ENCODE measurements around the gene MUC3A. TPM values are rescaled to one million over a fixed set of nuclear protein-coding genes. Genes with fewer than 3 reads are reported as not detected.
A peak's percentile ranks its signal among the peaks of the same experiment; 100 is the strongest.

The MUC3A gene, protein sequence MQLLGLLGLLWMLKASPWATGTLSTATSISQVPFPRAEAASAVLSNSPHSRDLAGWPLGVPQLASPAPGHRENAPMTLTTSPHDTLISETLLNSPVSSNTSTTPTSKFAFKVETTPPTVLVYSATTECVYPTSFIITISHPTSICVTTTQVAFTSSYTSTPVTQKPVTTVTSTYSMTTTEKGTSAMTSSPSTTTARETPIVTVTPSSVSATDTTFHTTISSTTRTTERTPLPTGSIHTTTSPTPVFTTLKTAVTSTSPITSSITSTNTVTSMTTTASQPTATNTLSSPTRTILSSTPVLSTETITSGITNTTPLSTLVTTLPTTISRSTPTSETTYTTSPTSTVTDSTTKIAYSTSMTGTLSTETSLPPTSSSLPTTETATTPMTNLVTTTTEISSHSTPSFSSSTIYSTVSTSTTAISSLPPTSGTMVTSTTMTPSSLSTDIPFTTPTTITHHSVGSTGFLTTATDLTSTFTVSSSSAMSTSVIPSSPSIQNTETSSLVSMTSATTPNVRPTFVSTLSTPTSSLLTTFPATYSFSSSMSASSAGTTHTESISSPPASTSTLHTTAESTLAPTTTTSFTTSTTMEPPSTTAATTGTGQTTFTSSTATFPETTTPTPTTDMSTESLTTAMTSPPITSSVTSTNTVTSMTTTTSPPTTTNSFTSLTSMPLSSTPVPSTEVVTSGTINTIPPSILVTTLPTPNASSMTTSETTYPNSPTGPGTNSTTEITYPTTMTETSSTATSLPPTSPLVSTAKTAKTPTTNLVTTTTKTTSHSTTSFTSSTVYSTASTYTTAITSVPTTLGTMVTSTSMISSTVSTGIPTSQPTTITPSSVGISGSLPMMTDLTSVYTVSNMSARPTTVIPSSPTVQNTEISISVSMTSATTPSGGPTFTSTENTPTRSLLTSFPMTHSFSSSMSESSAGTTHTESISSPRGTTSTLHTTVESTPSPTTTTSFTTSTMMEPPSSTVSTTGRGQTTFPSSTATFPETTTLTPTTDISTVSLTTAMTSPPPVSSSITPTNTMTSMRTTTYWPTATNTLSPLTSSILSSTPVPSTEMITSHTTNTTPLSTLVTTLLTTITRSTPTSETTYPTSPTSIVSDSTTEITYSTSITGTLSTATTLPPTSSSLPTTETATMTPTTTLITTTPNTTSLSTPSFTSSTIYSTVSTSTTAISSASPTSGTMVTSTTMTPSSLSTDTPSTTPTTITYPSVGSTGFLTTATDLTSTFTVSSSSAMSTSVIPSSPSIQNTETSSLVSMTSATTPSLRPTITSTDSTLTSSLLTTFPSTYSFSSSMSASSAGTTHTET (N-terminal part only)
- polyA plus RNA-seq (2013, experiment 1 of 2), result 75.9 TPM
- polyA plus RNA-seq (2013, experiment 2 of 2), result 72.9 TPM

DNA sequence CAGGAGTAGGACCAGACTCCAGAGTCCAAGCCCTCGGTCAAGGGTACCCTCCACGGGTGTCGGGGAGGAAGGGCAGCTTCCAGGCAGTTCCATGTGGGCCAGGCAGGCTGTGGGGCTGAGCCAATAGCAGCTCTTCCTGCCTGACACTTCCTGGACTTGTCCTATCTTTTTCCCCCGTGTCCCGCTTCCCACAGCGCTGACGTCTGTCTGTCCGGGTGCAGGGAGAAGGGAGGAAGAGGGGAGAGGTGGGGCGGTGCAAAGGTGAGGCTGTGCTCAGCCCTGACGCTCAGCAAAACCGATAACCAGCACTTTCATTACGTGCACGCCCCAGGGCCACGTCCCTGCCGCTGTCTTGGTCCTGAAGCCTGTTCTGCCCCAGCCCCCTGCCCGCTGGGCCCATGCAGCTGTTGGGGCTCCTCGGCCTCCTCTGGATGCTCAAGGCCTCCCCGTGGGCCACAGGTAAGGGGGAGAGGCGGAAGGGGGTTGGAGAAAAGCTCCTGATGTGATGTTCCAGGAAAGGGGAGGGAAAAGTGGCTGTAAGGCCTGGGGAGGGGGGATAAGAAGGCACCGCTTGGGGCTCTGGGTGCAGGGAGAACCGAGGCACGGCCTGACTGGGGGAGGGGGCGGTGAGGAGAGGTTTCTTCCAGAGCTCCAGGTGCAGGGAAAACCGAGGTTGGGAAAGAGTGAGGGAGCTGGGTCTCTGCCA, at the start of gene MUC3A:
Gene MUC3A (plus strand): TSS at position 308 of the 706 bp plus-strand sequence. CDS start 91 bp downstream, at position 399.
- Histone ChIP-seq H4K5ac (ENCODE audit: low read length) (no peak within 1 kb of the TSS), H2BK15ac (replicated peaks; ENCODE audit: low read depth) (no peak within 1 kb of the TSS), H3K79me1 (ENCODE audit: low read length) (no peaks in the 10 kb centered on the region), H2BK120ac (ENCODE audit: low read depth, low read length) (no peak within 1 kb of the TSS), H3K79me2 (ENCODE audit: control insufficient read depth, insufficient read depth, low read length) (no peaks in the 10 kb centered on the region), H2AK5ac (ENCODE audit: low read length) (peak within 1 kb of the TSS; percentile 63), H3K4me2 (ENCODE audit: low read length) (peak within 1 kb of the TSS; percentile 2), H3K4ac (ENCODE audit: low read depth, low read length) (peak within 1 kb of the TSS; percentile 47), H3K27me3 (ENCODE audit: insufficient read depth, low read length, poor library complexity) (no peaks in the 10 kb centered on the region), H3K18ac (ENCODE audit: low read length) (peak within 1 kb of the TSS; percentile 16), H3K56ac (ENCODE audit: low read length) (peak within 1 kb of the TSS; percentile 66), H4K8ac (ENCODE audit: low read depth, low read length) (no peak within 1 kb of the TSS), H3K4me3 (ENCODE audit: low read length) (no peak within 1 kb of the TSS), H3K23ac (ENCODE audit: low read length) (no peak within 1 kb of the TSS), H2BK5ac (ENCODE audit: low read length) (peak within 1 kb of the TSS; percentile 66), H3K9ac (ENCODE audit: low read length) (peak within 1 kb of the TSS; percentile 37), H3K4me1 (ENCODE audit: control insufficient read depth, low read depth, low read length) (peaks cover 10% of the 10 kb centered on the region), H3K36me3 (ENCODE audit: control insufficient read depth, insufficient read depth, low read length) (no peaks in the 10 kb centered on the region), H3K27ac (ENCODE audit: low read depth, low read length) (no peak within 1 kb of the TSS)
- WGBS (ENCODE audit: extremely low coverage, insufficient coverage, low lambda C conversion rate), result no CpG with 5 or more reads among the region's 24 CpGs
- DNase-seq, result peak; percentile 45

DNA sequence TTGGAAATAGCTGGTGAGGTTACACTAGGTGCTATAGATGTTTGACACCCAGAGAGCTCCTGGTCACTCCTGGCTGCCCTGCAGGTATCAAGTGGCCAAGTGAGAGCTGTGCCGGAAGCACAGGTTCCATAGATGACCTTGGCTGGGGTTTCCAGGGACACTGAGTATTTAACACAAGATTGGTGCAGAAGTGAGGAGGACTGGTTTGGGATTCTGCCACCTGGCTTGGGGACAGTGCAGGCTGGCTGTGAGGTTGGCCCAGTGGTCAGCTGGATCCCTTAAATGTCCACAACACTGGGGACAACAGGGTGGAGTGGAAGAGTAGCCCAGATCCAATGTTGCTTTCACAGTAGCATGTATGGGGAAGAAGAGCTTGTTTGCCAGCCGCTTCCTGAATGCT, 48.4 kb upstream of the MUC3A start:
- H3K27ac ChIP-seq (ENCODE audit: low read depth, low read length), result no peak overlapping the region
- no peak for DNase-seq
- no peaks in the 10 kb centered on the region for H3K79me1 ChIP-seq (ENCODE audit: low read length)
- H3K4me3 ChIP-seq (ENCODE audit: low read length), result no peak overlapping the region
- H3K36me3 ChIP-seq (ENCODE audit: control insufficient read depth, insufficient read depth, low read length), result no peaks in the 10 kb centered on the region
- no peak overlapping the region for H3K4me2 ChIP-seq (ENCODE audit: low read length)
- H3K79me2 ChIP-seq (ENCODE audit: control insufficient read depth, insufficient read depth, low read length), result no peaks in the 10 kb centered on the region
- H3K4ac ChIP-seq (ENCODE audit: low read depth, low read length), result no peak overlapping the region
- H4K5ac ChIP-seq (ENCODE audit: low read length), result no peak overlapping the region
- H3K18ac ChIP-seq (ENCODE audit: low read length), result no peak overlapping the region
- no peak overlapping the region for H3K56ac ChIP-seq (ENCODE audit: low read length)
- no CpG with 5 or more reads among the region's 2 CpGs for WGBS (ENCODE audit: extremely low coverage, insufficient coverage, low lambda C conversion rate)
- H3K27me3 ChIP-seq (ENCODE audit: insufficient read depth, low read length, poor library complexity), result no peaks in the 10 kb centered on the region
- H4K8ac ChIP-seq (ENCODE audit: low read depth, low read length), result no peak overlapping the region
- H3K4me1 ChIP-seq (ENCODE audit: control insufficient read depth, low read depth, low read length), result no peaks in the 10 kb centered on the region
- H2BK120ac ChIP-seq (ENCODE audit: low read depth, low read length), result no peak overlapping the region
- no peak overlapping the region for H2BK15ac ChIP-seq (replicated peaks; ENCODE audit: low read depth)
- H3K9ac ChIP-seq (ENCODE audit: low read length), result no peak overlapping the region
- H3K23ac ChIP-seq (ENCODE audit: low read length), result no peak overlapping the region
- no peak overlapping the region for H2AK5ac ChIP-seq (ENCODE audit: low read length)
- H2BK5ac ChIP-seq (ENCODE audit: low read length), result no peak overlapping the region

DNA sequence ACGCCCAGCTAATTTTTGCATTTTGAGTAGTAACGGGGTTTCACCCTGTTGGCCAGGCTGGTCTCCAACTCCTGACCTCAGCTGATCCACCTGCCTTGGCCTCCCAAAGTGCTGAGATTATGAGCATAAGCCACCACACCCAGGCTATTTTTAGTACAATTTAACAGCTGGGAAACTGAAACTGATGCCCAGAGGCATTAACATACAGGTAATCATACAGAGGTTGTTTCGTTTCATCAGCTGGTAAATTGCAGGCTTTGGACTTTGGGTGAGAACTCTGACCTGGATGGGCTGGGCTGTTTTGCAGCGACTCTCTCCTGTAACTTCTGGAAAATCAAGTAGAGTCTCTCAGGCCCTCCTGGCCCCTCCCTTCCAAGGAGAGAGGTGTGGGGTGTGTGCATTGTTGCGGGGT, 47.4 kb upstream of the MUC3A start:
- H3K27ac ChIP-seq (ENCODE audit: low read depth, low read length), result no peak overlapping the region
- WGBS (ENCODE audit: extremely low coverage, insufficient coverage, low lambda C conversion rate), result no CpG with 5 or more reads among the region's 5 CpGs
- no peak overlapping the region for H2AK5ac ChIP-seq (ENCODE audit: low read length)
- no peaks in the 10 kb centered on the region for H3K36me3 ChIP-seq (ENCODE audit: control insufficient read depth, insufficient read depth, low read length)
- no peak overlapping the region for H3K4me2 ChIP-seq (ENCODE audit: low read length)
- no peak overlapping the region for H3K56ac ChIP-seq (ENCODE audit: low read length)
- no peak overlapping the region for H2BK5ac ChIP-seq (ENCODE audit: low read length)
- H4K8ac ChIP-seq (ENCODE audit: low read depth, low read length), result no peak overlapping the region
- no peak overlapping the region for H3K18ac ChIP-seq (ENCODE audit: low read length)
- DNase-seq, result no peak
- no peak overlapping the region for H3K23ac ChIP-seq (ENCODE audit: low read length)
- no peaks in the 10 kb centered on the region for H3K27me3 ChIP-seq (ENCODE audit: insufficient read depth, low read length, poor library complexity)
- H2BK120ac ChIP-seq (ENCODE audit: low read depth, low read length), result no peak overlapping the region
- H3K4ac ChIP-seq (ENCODE audit: low read depth, low read length), result no peak overlapping the region
- no peaks in the 10 kb centered on the region for H3K79me2 ChIP-seq (ENCODE audit: control insufficient read depth, insufficient read depth, low read length)
- no peak overlapping the region for H3K4me3 ChIP-seq (ENCODE audit: low read length)
- no peaks in the 10 kb centered on the region for H3K4me1 ChIP-seq (ENCODE audit: control insufficient read depth, low read depth, low read length)
- H3K79me1 ChIP-seq (ENCODE audit: low read length), result no peaks in the 10 kb centered on the region
- no peak overlapping the region for H4K5ac ChIP-seq (ENCODE audit: low read length)
- H3K9ac ChIP-seq (ENCODE audit: low read length), result no peak overlapping the region
- H2BK15ac ChIP-seq (replicated peaks; ENCODE audit: low read depth), result no peak overlapping the region

DNA sequence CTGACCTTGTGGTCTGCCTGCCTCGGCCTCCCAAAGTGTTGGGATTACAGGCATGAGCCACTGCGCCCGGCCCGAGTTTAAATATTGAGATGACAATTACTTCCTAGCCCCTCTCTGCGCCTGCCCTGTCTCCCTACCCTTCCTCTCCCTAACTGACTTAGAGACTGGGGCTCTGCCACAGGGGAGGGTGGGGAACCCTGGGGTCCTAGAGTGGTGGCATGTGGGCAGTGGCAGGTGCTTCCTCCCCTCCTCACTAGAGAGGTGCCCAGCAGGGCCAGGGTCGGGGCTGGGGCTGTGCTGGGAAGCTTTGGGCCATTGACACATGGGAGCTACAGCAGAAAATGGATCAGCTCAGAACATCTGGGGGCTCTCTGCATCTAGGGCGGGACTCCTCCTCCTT, 46.7 kb upstream of the MUC3A start:
- H3K18ac ChIP-seq (ENCODE audit: low read length), result no peak overlapping the region
- DNase-seq, result no peak
- H3K23ac ChIP-seq (ENCODE audit: low read length), result no peak overlapping the region
- H3K9ac ChIP-seq (ENCODE audit: low read length), result no peak overlapping the region
- H3K4me3 ChIP-seq (ENCODE audit: low read length), result no peak overlapping the region
- H3K79me1 ChIP-seq (ENCODE audit: low read length), result no peaks in the 10 kb centered on the region
- H2BK15ac ChIP-seq (replicated peaks; ENCODE audit: low read depth), result no peak overlapping the region
- no peak overlapping the region for H3K4me2 ChIP-seq (ENCODE audit: low read length)
- H3K4me1 ChIP-seq (ENCODE audit: control insufficient read depth, low read depth, low read length), result no peaks in the 10 kb centered on the region
- H2BK120ac ChIP-seq (ENCODE audit: low read depth, low read length), result no peak overlapping the region
- H2AK5ac ChIP-seq (ENCODE audit: low read length), result no peak overlapping the region
- no peak overlapping the region for H2BK5ac ChIP-seq (ENCODE audit: low read length)
- H3K79me2 ChIP-seq (ENCODE audit: control insufficient read depth, insufficient read depth, low read length), result no peaks in the 10 kb centered on the region
- no peaks in the 10 kb centered on the region for H3K36me3 ChIP-seq (ENCODE audit: control insufficient read depth, insufficient read depth, low read length)
- no peak overlapping the region for H3K56ac ChIP-seq (ENCODE audit: low read length)
- H4K8ac ChIP-seq (ENCODE audit: low read depth, low read length), result no peak overlapping the region
- H3K27me3 ChIP-seq (ENCODE audit: insufficient read depth, low read length, poor library complexity), result no peaks in the 10 kb centered on the region
- H3K27ac ChIP-seq (ENCODE audit: low read depth, low read length), result no peak overlapping the region
- no CpG with 5 or more reads among the region's 7 CpGs for WGBS (ENCODE audit: extremely low coverage, insufficient coverage, low lambda C conversion rate)
- no peak overlapping the region for H4K5ac ChIP-seq (ENCODE audit: low read length)
- H3K4ac ChIP-seq (ENCODE audit: low read depth, low read length), result no peak overlapping the region

DNA sequence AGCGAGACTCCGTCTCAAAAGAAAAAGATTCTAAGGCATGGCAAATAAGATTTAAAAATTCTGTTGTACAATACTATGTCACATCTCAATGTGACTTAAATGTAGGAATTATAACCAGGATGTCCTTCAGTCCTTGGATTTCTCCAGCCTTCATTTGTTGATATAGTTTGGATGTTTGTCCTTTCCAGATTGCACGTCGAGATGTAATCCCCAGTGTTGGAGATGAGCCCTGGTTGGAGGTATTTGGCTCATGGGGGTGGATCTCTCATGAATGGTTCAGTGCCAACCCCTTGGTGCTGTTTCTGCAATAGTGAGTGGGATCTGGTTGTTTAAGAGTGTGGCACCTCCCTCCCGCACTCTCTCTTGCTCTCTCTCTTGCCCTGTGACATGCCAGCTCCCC, 40.8 kb upstream of the MUC3A start:
- no peak overlapping the region for H3K23ac ChIP-seq (ENCODE audit: low read length)
- no peak overlapping the region for H3K9ac ChIP-seq (ENCODE audit: low read length)
- no peaks in the 10 kb centered on the region for H3K4me1 ChIP-seq (ENCODE audit: control insufficient read depth, low read depth, low read length)
- no peak for DNase-seq
- H3K79me2 ChIP-seq (ENCODE audit: control insufficient read depth, insufficient read depth, low read length), result no peaks in the 10 kb centered on the region
- no peak overlapping the region for H4K5ac ChIP-seq (ENCODE audit: low read length)
- no peak overlapping the region for H3K27ac ChIP-seq (ENCODE audit: low read depth, low read length)
- H3K18ac ChIP-seq (ENCODE audit: low read length), result no peak overlapping the region
- H3K56ac ChIP-seq (ENCODE audit: low read length), result no peak overlapping the region
- no peak overlapping the region for H3K4me2 ChIP-seq (ENCODE audit: low read length)
- H2BK15ac ChIP-seq (replicated peaks; ENCODE audit: low read depth), result no peak overlapping the region
- H2AK5ac ChIP-seq (ENCODE audit: low read length), result no peak overlapping the region
- no CpG with 5 or more reads among the region's 5 CpGs for WGBS (ENCODE audit: extremely low coverage, insufficient coverage, low lambda C conversion rate)
- no peak overlapping the region for H2BK120ac ChIP-seq (ENCODE audit: low read depth, low read length)
- H3K79me1 ChIP-seq (ENCODE audit: low read length), result no peaks in the 10 kb centered on the region
- no peak overlapping the region for H3K4me3 ChIP-seq (ENCODE audit: low read length)
- H3K36me3 ChIP-seq (ENCODE audit: control insufficient read depth, insufficient read depth, low read length), result no peaks in the 10 kb centered on the region
- no peak overlapping the region for H3K4ac ChIP-seq (ENCODE audit: low read depth, low read length)
- H4K8ac ChIP-seq (ENCODE audit: low read depth, low read length), result no peak overlapping the region
- H2BK5ac ChIP-seq (ENCODE audit: low read length), result no peak overlapping the region
- no peaks in the 10 kb centered on the region for H3K27me3 ChIP-seq (ENCODE audit: insufficient read depth, low read length, poor library complexity)
